Coronary artery (tissue), 2 donors: Measurements from ENCODE around the gene SPTB.

Experiments
- DNase-seq: peaks from one replicate; pipeline ENCODE4 v3.0.0-alpha.2; 2017; ENCODE audit warnings: low spot score
- H3K27ac ChIP-seq, 2 donors: fragments of 200-600 bp; sonication (generic); one replicate each; pipeline ENCODE4 v1.5.1; 2016 to 2019
- H3K4me3 ChIP-seq: fragments of 200-600 bp; sonication (generic); 2 replicates; pipeline ENCODE4 v1.5.1; 2016; ENCODE audit warnings: mild to moderate bottlenecking, moderate library complexity
- CTCF ChIP-seq: fragments of 200-600 bp; sonication (generic); IDR thresholded peaks from one replicate; pipeline ENCODE4 v1.5.1; 2019; ENCODE audit warnings: antibody characterized with exemption

SPTB gene

GRCh38 chr14:64885559-64885958 lies 5.9 kb upstream of the SPTB start:
- Histone ChIP-seq H3K27ac (no peak overlapping the region), H3K4me3 (no peak overlapping the region)
- no peak for DNase-seq
- TF ChIP-seq CTCF, result no peak

- Histone ChIP-seq H3K27ac (peak overlapping the region; percentile 57 to 72), H3K4me3 (peak overlapping the region; percentile 82)
- no peak for TF ChIP-seq CTCF
- peak; percentile 77 for DNase-seq
Observed at GRCh38 chr14:64880221-64881121, 764 bp upstream of the SPTB start.

- no peak for TF ChIP-seq CTCF
- peak overlapping the region; percentile 82 for H3K4me3 ChIP-seq
- DNase-seq, result no peak
- H3K27ac ChIP-seq, result peak overlapping the region; percentile 57 to 72
Observed at GRCh38 chr14:64878837-64879634, 671 bp downstream of the SPTB start.

GRCh38 chr14:64877846-64878245 lies 1.9 kb downstream of the SPTB start:
- Histone ChIP-seq H3K27ac (no peak overlapping the region), H3K4me3 (no peak overlapping the region)
- DNase-seq, result no peak
- no peak for TF ChIP-seq CTCF

- H3K4me3 ChIP-seq, result no peak overlapping the region
- no peak for DNase-seq
- H3K27ac ChIP-seq, result no peak overlapping the region
- TF ChIP-seq CTCF, result no peak
Observed at GRCh38 chr14:64875350-64875749, 4.4 kb downstream of the SPTB start.

- no peak overlapping the region for H3K4me3 ChIP-seq
- no peak for TF ChIP-seq CTCF
- DNase-seq, result no peak
- no peak overlapping the region for H3K27ac ChIP-seq
Observed at GRCh38 chr14:64873506-64874219, 6.0 kb downstream of the SPTB start.
